ENCODE results near the gene CDR2L.

The CDR2L gene

DNA sequence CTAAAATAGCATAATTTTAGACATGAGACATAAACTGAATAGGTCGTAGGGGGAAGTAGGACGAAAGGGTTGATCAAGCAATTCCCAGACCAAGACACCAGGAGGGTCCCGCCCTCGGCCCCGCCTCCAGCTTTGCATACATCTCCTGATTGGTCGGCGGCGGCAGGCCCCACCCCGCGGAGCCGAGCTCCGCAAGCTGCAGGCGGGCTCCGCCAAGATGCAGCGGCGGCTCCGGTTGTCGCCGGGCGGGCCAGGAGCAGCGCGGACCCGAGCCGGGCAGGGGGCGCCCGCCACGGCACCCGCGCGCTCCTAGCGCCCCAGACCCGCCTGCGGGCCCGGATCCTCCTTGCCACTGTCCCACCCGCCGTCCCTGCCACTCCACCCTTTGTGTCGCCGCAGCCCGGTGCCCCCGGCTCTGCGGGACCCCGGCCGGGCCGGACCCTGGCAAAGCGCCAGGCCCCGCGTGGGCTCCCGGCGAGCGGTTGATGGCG lies at the start of gene CDR2L:
CDR2L (plus strand) TSS at position 215 of the 491 bp plus-strand sequence. CDS start 412 bp downstream, outside the sequence.
- peak; percentile 89 for DNase-seq

DNA sequence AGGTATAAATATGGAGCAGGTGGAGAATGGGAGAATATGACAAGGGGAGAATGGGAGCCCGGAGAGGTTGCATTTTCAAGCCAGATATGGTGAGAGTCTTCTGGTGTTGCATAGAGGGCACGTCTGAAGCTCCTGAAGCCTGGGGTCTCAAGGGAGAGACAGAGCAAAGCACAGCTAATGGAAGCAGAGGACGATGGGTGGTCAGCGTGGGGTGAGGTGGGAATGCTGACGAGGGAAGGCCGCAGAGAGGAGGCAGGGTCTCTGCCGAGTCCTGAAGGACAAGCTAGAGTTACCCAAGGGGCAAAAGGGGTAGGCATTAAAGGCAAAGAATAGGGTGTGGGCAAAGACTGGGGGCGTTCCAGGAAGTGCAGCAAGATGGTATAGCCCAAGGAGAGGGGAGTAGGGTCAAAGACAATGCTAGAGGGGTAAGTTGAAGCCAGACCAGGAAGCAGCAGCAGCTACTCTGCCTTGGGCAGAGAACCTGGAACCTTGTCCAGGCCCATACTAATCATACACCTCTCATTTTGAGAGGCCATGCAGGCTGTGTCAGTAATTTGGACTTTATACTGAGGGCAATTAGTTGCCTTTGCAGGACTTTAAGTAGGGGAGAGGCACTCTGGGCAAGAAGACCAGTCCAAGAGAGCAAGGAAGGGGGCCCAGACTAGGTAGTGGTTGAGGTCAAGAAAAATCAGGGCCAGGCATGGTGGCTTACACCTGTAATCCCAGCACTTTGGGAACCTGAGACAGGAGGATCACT lies 49.1 kb upstream of the CDR2L start:
- DNase-seq, result no peak

DNA sequence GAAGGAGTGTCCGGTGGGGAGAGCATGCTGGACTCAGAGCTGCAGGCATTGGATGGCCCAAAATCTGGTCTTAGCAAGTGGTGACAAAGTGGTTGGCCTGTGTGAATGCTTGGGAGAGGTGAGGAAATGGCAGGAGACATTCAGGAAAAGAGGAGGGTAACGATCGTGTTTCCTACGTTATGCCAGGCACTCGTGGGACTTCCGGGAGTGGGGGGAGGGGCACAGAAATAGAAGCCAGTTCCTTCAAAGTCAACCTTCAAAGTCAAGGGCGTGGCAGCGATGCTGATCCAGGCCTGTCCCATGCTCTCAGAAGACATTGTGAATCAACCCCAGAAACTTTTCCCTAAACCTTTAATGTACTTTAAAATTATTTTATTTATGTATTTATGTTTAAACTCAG lies 47.9 kb upstream of the CDR2L start:
- no peak for DNase-seq

DNA sequence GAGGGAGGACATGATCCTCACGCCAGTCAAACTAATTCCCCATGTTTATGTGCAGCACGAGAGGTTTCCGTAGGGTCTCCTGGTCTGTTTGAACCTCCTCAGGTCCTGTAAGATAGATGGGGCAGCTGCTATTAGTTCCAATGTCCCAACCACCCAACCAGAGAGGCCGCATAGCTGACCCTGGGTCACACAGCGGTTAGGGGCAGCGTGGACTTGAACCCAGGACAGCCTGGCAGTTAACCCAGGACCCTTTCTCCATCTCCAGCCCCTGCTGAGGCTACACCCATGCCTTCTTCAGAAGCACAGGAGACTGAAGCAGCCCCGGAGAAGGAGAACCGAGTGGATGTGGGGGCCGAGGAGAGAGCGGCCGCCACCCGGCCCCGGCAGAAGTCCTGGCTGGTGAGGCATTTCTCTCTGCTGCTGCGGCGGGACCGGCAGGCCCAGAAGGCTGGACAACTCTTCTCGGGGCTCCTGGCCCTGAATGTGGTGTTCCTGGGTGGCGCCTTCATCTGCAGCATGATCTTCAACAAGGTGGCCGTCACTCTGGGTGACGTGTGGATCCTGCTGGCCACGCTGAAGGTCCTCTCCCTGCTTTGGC lies 46.2 kb upstream of the CDR2L start:
- no peak for DNase-seq

DNA sequence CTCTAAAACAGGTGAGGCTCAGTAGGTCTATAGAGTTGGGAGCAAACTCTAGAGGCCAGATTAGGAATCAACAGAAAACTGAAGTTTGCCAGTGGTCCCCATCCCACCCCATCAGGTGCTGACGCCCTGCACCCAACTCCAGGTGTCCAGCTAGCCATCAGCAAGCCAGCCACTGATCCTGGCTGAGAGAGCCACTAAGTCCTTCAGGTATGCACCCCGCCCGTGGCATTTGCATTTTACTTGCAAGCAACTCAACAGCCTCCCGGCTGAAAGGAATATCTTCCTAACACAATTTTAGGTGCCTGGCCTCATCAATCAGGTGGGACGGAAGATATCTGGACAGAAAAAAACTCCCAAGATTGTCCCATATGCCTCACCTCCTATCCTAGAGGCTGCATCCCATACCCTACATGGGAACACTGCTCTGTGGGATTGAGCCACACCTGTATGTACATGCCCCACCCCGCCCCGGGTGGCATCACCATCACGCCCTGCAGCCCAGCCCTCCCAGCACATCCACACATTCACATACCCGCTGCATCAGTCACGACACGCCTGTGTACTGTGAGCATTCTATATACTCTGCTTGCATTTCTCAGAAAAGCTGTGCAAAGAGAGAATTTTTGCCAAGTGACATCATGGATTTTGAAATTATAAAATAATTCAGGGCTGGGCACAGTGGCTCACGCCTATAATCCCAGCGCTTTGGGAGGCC lies 43.5 kb upstream of the CDR2L start:
- no peak for DNase-seq

DNA sequence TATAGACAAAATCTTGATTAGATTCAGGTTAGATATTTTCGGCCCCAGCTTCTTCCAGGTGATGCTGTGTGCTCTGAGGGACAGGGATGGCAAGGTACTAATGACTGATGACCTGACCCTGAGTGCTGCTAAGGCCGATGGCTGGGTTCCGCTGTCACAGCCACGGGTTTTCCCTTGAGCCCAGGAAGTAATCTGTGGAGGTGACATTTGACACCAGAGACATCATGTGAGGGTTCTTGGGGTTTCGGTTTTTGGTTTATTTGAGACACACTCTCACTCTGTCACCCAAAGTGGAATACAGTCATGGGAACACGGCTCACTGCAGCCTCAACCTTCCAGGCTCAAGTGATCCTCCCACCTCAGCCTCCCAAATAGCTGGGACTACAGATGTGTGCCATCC lies 41.9 kb upstream of the CDR2L start:
- no peak for DNase-seq

DNA sequence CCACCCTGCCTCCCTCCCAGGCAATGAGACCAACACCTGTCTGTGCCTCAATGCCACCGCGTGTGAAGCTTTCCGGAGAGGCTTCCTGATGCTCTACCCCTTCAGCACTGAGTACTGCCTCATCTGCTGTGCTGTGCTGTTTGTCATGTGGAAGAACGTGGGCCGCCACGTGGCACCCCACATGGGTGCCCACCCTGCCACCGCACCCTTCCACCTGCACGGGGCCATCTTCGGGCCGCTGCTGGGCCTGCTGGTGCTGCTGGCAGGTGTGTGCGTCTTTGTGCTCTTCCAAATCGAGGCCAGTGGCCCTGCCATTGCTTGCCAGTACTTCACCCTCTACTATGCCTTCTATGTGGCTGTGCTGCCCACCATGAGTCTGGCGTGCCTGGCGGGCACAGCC lies 40.8 kb upstream of the CDR2L start:
- DNase-seq, result no peak

DNA sequence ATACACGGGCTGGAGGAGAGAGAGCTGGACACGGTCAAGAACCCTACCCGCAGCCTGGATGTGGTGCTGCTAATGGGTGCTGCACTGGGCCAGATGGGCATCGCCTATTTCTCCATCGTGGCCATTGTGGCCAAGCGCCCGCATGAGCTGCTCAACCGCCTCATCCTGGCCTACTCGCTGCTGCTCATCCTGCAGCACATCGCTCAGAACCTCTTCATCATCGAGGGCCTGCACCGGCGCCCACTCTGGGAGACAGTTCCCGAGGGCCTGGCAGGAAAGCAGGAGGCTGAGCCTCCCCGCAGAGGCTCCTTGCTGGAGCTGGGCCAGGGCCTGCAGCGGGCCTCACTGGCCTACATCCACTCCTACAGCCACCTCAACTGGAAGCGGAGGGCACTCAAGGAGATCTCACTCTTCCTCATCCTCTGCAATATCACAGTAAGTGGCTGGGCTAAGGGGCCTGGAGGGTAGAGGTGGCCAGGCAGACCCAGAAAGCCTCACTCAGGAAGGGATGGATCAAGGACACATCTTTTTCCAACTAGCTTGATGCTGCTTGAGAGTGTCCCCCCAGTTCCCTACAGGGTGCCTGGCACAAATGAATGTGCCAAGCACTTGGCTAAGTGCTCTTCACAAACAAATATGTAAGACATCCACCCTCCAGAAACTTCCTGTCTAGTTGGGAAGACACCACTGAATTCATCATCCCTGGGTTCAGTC lies 40.2 kb upstream of the CDR2L start:
- no peak for DNase-seq

DNA sequence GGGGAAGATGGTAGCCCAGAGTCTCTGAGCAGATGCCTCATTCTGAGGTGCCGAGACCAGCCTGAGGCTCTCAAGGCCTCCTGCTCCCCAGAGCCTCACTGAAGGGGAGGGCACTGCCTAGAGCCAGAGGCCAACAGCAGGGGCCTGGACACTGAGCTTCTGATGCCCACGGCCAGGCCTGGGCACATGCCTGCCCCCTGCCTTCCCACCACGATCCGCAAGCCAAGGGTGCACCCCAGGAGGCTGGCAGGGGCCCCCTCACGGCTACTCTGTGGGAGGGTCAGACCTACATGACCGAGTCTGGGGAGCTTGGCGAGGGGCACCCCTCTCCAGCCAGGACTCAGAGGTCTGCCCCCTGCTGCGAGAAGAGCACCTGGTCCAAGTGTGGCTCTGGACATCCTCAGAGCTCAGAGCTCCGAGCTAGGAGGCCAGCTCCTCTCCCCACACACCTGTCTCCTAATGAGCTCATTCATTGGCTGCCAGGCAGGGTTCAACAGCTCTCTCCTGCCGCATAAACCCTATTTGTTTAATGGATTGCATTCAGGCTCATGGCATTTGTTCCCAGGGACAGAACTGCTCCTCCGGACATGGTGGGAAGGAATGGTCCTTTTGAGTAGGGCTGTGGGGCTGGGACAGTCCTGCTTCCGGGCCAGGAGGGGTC lies 37.8 kb upstream of the CDR2L start:
- DNase-seq, result no peak

DNA sequence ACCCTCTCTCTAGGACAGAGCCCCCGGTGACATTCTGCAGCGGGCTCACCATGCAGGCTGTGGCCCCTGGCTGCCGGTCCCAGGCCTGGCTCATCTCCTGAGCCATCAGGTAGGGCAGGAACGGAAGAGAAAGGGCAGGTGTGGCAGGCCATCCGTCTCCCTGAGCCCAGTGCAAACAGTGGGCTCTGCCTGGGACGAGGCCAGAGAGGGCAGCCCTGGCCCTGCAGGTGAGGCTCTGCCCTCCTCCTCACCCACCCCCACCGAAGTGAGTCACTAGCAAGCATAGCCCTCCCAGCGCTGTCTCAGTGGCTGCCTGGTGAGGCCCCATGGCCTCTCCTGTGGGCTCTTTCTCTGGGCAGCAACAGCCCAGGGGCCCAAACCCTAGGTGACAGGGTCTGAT lies 37.2 kb upstream of the CDR2L start:
- no peak for DNase-seq

DNA sequence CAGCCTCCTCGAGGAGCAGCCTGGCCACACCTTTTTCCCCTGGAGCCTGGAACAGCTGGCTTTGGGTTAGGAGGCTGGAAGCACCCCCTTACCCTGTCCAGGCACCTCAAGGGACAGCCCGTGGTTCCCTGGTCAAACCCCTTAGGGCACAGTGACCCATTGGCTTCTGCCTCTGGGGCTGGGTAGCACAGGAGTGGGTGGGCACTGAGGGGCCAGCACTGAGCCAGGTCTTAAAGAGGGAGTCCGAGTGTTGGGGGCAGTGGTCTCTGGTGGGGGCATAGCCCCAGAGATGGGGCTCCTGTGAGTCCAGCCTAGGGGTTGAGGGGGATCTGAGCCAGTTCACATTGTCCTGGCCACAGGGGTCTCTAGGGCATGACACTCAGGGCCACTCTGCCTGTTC lies 36.4 kb upstream of the CDR2L start:
- no peak for DNase-seq

DNA sequence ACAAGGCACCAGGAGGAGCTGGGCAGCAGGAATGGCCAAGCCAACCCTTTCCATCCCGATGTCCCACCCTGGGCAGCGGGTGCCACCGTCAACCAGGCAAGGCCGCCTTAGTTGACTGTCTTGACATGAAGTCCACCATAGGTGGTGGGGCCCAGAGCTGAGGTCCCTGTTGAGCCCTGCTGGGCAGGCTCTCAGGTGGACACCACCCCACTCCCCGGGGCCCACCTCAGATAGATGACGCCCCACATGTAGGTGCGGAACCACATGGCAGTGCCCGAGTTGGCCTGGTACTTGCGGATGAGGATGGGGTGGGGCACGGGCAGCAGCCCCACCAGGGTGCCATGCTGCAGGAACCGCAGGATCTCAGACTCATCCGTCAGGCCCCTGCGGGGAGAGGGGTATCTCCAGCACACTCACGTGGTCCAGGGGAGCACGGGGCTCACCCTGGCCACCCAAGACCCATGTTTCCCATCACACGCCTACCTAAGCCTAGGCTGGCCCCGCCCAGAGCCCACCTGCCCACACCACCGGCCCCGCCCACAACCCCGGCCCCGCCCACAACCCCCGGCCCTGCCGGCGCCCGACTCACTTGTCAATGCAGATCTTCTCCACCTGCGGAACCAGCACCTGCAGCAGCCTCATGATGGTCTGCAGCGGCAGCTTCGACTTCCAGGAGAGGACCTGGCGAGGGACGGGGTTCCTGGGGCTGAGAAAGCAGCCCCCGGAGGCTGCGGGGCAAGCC lies 35.6 kb upstream of the CDR2L start:
- DNase-seq, result no peak

DNA sequence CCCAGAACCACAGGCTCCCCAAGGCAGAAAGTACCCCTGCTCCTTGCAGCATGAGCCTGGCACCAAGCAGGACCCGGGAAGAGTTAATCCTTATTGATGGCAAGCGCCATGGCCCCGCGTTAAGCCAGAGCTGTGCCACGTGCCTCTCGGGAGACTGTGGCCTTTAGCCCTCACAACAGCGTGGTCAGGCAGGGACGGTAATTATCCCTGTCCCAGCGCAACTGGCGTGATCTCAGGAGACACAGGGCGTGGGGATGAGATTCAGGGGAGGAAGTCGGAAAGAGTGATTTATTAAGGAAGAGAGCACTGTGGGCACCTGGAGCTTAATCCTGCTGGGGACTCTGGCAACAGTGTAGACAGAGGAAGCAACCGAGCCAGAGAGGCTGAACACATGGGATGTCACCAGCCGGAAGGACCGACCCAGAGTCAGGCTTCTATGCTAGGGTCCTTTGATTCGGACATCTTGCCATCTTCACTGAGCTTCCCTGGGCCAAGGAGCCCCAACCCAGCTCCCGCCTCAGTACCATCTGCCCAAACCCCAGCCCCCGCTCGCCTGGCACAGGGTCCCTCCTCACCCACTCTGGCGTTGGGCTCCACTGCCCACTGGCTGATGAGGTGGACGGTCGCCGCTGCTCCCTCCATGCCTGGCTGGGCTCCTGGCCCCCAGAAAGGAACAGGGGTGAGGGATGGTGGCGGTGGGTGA lies 34.9 kb upstream of the CDR2L start:
- DNase-seq, result no peak

DNA sequence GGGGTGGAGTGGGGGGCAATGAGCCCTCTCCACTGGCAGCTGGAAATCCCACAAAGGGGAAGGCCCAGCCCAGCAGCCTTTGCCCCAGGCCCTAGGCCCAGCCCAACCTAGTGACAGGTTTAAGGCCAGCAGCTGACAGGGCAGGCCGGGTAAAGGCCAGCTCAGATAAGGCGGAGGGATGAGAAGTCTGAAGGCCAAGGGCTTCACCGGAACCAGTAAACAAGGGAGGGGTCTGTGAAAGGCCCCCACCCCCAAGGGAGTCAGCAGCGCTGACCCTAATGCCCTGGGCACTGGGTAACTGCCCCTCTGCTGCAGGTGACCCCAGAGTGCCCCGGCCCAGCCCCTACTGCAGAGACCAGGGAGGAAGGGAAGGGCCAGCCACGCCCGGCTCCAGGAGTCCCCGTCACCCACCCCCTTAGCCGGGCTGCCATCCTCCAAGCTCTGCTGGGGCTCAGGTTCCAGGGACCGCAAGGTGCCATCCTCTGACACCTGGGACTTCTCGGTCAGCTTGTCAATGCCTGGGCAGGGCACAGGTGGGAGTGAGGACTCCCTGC lies 34.2 kb upstream of the CDR2L start:
- DNase-seq, result no peak

DNA sequence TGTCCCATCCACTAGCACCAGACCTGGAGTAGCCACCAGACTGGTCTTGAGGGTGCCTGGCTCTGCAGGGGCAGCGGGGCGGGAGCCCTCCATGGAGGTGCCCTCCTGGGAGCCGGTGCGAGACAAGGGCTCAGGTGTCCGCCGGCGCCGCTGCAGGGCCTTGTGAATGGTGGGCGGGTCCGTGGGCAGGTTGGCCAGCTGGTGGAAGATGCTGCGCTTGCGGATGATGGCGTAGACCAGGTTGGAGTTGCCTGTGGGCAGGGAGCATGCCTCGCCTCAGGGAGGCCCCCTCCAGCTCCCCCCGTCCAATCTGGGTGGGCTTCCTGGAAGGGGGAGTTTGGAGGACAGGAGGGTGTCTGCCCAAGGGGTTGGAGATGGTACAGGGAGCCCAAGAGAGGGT lies 33.3 kb upstream of the CDR2L start:
- DNase-seq, result no peak

DNA sequence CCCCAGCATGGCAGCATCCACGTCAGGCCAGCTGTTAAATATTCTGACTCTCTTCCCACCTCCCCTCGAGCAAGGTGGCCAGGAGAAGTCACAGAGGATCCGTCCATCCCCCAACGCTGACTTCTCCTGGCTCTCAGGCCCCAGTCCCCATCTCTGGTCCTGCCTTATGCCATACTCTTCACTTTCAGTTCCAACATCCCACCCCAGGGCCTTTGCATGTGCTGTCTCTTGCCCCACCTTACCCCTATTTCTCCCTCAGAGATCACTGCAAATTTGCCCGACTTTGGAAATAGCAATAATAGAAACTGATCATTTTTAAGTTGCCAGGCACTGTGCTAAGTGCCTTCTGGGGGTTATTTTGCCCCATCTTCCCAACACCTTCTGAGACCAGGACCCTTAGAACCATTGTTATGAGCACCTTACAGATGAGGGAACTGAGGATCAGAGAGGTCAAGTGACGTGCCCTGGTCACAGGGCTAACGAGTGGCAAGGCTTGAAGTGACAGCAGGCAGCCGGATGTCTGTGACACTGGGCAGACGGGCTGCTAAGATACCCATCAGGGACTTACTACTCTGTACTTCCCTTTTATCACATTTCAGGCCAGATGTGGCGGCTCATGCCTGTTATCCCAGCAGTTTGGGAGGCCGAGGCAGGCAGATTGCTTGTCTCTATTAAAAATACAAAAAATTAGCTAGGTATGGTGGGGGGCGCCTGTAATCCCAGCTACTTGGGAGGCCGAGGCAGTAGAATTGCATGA lies 32.6 kb upstream of the CDR2L start:
- no peak for DNase-seq

DNA sequence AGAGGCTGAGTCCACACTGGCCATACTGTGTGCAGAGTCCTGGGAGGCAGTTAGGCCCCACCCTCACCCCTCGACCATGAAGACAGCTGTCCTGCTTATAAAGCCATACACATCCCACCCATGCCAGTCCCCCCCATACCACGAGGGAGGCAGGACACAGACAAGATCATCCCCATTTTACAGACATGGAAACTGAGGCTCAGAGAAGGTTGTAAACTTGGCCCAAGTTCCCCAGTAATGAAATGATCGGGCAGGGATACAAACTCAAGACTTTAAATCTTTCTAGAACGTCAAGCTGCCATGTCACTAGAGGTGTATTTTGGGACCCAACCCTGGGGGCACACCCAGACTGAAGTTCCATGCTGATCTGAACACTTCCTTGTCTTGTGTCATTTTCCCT lies 31.3 kb upstream of the CDR2L start:
- DNase-seq, result no peak

DNA sequence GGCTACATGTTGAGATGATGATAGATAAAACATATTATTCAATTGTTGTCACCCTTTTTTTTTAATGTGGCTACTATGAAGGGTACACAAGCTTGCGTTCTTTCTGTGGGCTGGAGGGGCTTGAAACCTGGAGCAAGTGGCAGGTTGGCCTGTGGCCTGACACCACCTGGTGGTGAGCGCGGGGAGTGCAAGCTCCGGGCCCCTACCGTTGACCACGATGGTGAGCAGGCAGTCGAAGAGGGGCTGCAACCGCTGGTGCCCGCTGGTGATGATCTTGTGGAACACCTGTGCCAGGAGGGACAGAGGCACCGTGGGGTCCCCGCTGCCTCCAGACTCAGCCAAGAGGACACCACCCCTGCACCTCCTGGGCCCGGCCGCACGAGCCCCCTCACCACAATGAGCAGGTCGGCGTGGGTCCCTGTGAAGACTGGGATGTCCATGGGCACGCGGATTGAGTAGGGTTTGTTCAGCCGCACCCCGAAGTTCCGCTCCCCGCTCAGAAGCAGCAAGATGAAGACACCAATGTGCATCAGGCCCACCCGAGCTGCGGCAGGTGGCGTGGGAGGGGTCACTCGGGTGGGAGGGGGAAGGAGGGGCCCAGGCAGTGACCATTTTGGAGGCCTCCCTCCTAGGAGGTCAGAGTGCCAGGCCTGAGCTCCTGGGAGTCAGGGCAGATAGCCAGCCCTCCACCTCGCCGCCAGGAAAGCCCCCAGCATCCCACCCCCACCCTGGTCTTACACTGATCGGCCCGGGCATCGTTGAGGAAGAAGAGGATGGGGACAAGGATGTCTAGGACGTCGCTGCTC lies 29.3 kb upstream of the CDR2L start:
- DNase-seq, result no peak

DNA sequence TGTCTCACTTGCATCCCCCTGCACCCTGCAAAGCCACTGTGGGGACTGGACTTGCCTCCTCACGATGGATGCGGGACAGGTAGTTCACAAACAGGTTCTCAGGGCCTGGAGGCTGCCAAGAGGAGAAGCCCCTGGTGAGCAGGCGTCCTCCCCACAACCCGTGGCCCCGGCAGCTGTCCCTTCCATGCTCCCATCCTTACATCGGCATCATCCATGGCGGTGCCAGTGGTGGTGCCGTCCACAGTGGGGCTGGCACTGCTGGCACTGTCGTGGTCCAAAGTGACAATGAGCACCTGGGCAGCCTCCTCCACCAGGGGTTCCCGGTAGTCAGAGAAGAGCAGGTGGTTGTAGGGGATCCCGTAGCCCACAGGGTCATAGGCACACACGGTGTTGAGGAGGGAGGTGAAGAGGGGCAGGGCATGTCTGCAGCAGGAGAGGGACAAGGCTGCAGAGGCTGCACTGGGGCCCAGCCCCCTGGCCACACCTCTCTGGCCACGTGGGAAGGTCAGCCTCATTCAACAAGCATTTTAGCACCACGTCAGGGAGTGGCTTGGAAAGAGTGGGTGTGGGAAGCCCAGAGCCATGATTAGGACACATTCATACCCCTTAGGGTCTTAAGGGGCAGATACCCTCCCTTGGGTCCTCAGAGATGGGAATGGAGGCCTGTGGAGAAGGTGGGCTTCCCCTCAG lies 27.5 kb upstream of the CDR2L start:
- DNase-seq, result no peak
